OCI-LY1 (cell line): ENCODE measurements around the gene AFF4.

Experiments used
- H2AFZ ChIP-seq: fragments of 200-600 bp; sonication (generic), shearing (Covaris generic); 2 replicates; pipeline ENCODE4 v1.6.0; 2014; ENCODE audit warnings: antibody characterized with exemption, mild to moderate bottlenecking, low read length
- H3F3A ChIP-seq: fragments of 200-600 bp; sonication (generic), shearing (Covaris generic); 2 replicates; pipeline ENCODE4 v1.6.0; 2014; ENCODE audit warnings: mild to moderate bottlenecking, antibody characterized with exemption, low read length, moderate library complexity; ENCODE audit not compliant: insufficient read depth
- H3K27ac ChIP-seq: fragments of 200-600 bp; sonication (generic); 2 replicates; pipeline ENCODE4 v1.5.1; 2014; ENCODE audit warnings: low read length, mixed run types, mild to moderate bottlenecking, low read depth; ENCODE audit not compliant: poor library complexity, severe bottlenecking
- H3K27me3 ChIP-seq: fragments of 200-600 bp; sonication (generic); 2 replicates; pipeline ENCODE4 v1.6.0; 2014; ENCODE audit warnings: antibody characterized with exemption, mild to moderate bottlenecking, low read length, moderate library complexity; ENCODE audit not compliant: insufficient read depth
- H3K36me3 ChIP-seq: fragments of 200-600 bp; sonication (generic); 2 replicates; pipeline ENCODE4 v1.6.1; 2014; ENCODE audit warnings: mild to moderate bottlenecking, antibody characterized with exemption, low read length, moderate library complexity, mixed read lengths; ENCODE audit not compliant: insufficient read depth
- H3K4me1 ChIP-seq: fragments of 200-600 bp; sonication (generic); 2 replicates; pipeline ENCODE4 v1.5.1; 2014; ENCODE audit warnings: mild to moderate bottlenecking, low read length, moderate library complexity; ENCODE audit not compliant: insufficient read depth, severe bottlenecking
- H3K4me2 ChIP-seq: fragments of 200-600 bp; sonication (generic), shearing (Covaris generic); 2 replicates; pipeline ENCODE4 v1.6.1; 2014; ENCODE audit warnings: low read length
- H3K4me3 ChIP-seq: fragments of 200-600 bp; sonication (generic); 2 replicates; pipeline ENCODE4 v1.5.1; 2014; ENCODE audit warnings: low read length, low read depth, mild to moderate bottlenecking, mixed read lengths; ENCODE audit not compliant: poor library complexity, severe bottlenecking
- H3K79me2 ChIP-seq: fragments of 200-600 bp; shearing (Covaris generic); 2 replicates; pipeline ENCODE4 v1.6.1; 2016; ENCODE audit warnings: mixed run types, low read length, mixed read lengths; ENCODE audit not compliant: insufficient read depth
- H3K9ac ChIP-seq: fragments of 200-600 bp; sonication (generic), shearing (Covaris generic); 2 replicates; pipeline ENCODE4 v1.6.1; 2014; ENCODE audit warnings: mild to moderate bottlenecking, low read length, mixed read lengths
- H3K9me2 ChIP-seq: fragments of 200-600 bp; sonication (generic), shearing (Covaris generic); 2 replicates; pipeline ENCODE4 v1.6.1; 2014; ENCODE audit warnings: low read depth, mild to moderate bottlenecking, low read length, mixed read lengths
- H3K9me3 ChIP-seq: fragments of 200-600 bp; shearing (Covaris generic); 2 replicates; pipeline ENCODE4 v1.6.1; 2014; ENCODE audit warnings: low read length, mixed read lengths
- H4K20me1 ChIP-seq: fragments of 200-600 bp; sonication (generic), shearing (Covaris generic); 2 replicates; pipeline ENCODE4 v1.6.0; 2016; ENCODE audit warnings: mild to moderate bottlenecking, low read length; ENCODE audit not compliant: insufficient read depth
- EZH2 ChIP-seq: fragments of 200-600 bp; sonication (generic), shearing (Covaris generic); IDR thresholded peaks from 2 replicates; pipeline ENCODE4 v1.8.0; 2017; ENCODE audit warnings: borderline replicate concordance, mixed run types, mild to moderate bottlenecking, antibody characterized with exemption, low read length, moderate library complexity, mixed read lengths
- TF ChIP-seq, protein P1 (sequence below): fragments of 200-600 bp; sonication (generic), shearing (Covaris generic); IDR thresholded peaks from 2 replicates; pipeline ENCODE4 v1.5.1; 2017; ENCODE audit warnings: mild to moderate bottlenecking, antibody characterized with exemption, low read length, moderate library complexity, mixed read lengths

AFF4 gene

DNA sequence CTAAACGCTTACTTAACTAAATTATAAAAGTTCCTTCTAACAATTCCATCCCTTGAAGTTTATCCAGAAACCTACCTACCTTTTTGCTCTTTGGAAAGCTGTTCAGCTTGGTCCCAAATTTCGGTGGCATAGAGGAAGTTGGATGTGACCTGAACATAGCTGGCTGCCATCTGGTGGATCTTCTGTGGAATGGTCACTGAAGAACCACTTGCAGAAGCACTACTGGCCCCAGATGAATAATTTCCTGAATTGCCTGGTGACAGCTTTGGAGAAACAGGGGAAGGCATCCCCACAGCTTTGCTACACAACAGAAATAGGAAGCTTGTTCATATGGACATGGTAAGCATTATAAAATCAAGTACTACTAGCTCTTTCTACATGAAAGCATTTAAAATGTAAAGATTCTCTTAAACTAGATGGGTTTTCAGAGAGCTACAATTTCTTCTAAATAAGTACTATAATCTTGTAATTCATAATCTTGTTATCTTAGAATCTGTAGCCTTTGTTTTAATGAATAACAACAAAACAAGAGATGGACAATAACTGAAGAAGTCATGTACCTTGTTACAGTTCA is 80.1 kb downstream of the AFF4 start:
- Histone ChIP-seq H4K20me1 (no peaks in the 10 kb centered on the region), H3F3A (no peaks in the 10 kb centered on the region), H3K36me3 (peaks cover 78% of the 10 kb centered on the region), H3K79me2 (no peaks in the 10 kb centered on the region), H3K4me1 (peaks cover 6% of the 10 kb centered on the region), H3K4me3 (no peak overlapping the region), H3K9me3 (no peaks in the 10 kb centered on the region), H3K4me2 (no peak overlapping the region), H2AFZ (no peak overlapping the region), H3K9ac (no peak overlapping the region), H3K27me3 (no peaks in the 10 kb centered on the region), H3K27ac (no peak overlapping the region), H3K9me2 (no peaks in the 10 kb centered on the region)
- TF ChIP-seq, protein P1, sequence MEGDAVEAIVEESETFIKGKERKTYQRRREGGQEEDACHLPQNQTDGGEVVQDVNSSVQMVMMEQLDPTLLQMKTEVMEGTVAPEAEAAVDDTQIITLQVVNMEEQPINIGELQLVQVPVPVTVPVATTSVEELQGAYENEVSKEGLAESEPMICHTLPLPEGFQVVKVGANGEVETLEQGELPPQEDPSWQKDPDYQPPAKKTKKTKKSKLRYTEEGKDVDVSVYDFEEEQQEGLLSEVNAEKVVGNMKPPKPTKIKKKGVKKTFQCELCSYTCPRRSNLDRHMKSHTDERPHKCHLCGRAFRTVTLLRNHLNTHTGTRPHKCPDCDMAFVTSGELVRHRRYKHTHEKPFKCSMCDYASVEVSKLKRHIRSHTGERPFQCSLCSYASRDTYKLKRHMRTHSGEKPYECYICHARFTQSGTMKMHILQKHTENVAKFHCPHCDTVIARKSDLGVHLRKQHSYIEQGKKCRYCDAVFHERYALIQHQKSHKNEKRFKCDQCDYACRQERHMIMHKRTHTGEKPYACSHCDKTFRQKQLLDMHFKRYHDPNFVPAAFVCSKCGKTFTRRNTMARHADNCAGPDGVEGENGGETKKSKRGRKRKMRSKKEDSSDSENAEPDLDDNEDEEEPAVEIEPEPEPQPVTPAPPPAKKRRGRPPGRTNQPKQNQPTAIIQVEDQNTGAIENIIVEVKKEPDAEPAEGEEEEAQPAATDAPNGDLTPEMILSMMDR = peak; percentile 69
- no peak for TF ChIP-seq EZH2

DNA sequence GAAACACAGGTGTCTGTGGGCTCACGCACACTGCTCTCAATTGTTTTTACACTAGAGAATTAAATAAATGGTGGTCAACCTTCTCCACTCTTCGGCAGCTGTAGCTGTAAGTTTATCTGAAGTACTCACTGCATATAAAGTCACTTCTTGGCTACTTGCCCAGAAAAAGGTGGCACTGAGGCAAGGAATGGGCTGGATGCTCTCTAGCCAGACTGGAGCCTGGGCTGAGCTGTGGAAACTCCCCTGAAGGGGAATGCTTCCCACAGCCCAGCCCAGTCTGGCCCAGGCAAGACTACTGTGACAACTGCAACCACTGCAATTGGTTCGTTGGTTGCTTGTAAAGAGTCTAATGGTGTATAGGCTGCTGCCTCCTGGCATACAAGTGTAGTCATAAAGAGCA is 85.5 kb downstream of the AFF4 start:
- no peak overlapping the region for H3K27ac ChIP-seq
- no peaks in the 10 kb centered on the region for H4K20me1 ChIP-seq
- peaks cover 74% of the 10 kb centered on the region for H3K36me3 ChIP-seq
- H3K4me2 ChIP-seq = no peak overlapping the region
- H3K9ac ChIP-seq = no peak overlapping the region
- no peaks in the 10 kb centered on the region for H3K9me3 ChIP-seq
- H3K27me3 ChIP-seq = no peaks in the 10 kb centered on the region
- no peaks in the 10 kb centered on the region for H3K79me2 ChIP-seq
- H3K4me1 ChIP-seq = no peaks in the 10 kb centered on the region
- no peaks in the 10 kb centered on the region for H3F3A ChIP-seq
- TF ChIP-seq EZH2 = no peak
- TF ChIP-seq, protein P1 = no peak
- H3K4me3 ChIP-seq = no peak overlapping the region
- no peak overlapping the region for H2AFZ ChIP-seq
- no peaks in the 10 kb centered on the region for H3K9me2 ChIP-seq

DNA sequence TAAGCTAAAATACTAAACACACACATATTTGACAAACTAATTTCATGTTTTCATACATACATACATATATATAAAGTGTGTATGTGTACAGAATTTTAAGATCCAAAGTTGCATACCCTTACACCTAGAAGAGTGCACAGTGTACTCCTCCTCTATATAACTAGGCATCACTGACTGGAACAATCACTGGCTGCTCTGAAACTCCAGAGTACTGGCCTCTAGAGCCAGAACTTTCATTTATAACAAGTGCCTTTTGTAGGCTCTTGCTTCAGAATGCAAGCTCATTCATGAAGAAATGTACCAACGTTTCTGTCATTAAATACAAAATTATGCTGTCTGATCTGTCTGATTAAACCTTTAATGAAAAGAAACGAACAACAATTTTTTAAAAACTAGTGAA is 86.0 kb downstream of the AFF4 start:
- no peak overlapping the region for H3K27ac ChIP-seq

More for the DNA sequence above, 86.0 kb downstream of the AFF4 start:
- Histone ChIP-seq H3K27me3 (no peaks in the 10 kb centered on the region), H3K9ac (no peak overlapping the region), H3K4me1 (no peaks in the 10 kb centered on the region), H3K9me3 (no peaks in the 10 kb centered on the region), H3K4me3 (no peak overlapping the region), H3K4me2 (no peak overlapping the region), H2AFZ (no peak overlapping the region), H3K9me2 (no peaks in the 10 kb centered on the region), H3K79me2 (no peaks in the 10 kb centered on the region), H3F3A (no peaks in the 10 kb centered on the region), H4K20me1 (no peaks in the 10 kb centered on the region), H3K36me3 (peaks cover 74% of the 10 kb centered on the region)
- no peak for TF ChIP-seq EZH2
- TF ChIP-seq, protein P1 = no peak
